NCI-H1417 treated with DMSO at 0.1 percent for 48 hours (cell line): ENCODE results near the gene DDX53.

ENCODE experiments used
- DNase-seq: peaks from one replicate; lab custom pipeline; 2025; lab: John Stamatoyannopoulos, UW

The DDX53 gene

GRCh38 chrX:23048806-23049573 lies 49.2 kb downstream of the DDX53 start:
- no peak for DNase-seq

- no peak for DNase-seq
Measured at GRCh38 chrX:23052324-23052723, 52.6 kb downstream of the DDX53 start.
